GM23248 (cell line): ENCODE results near the gene ATP5F1B. TPM values are rescaled to one million over a fixed set of nuclear protein-coding genes. Genes with fewer than 3 reads are reported as not detected.
A peak's percentile ranks its signal among the peaks of the same experiment; 100 is the strongest.

Experiments used
- DNase-seq: peaks from one replicate; pipeline ENCODE4 v3.0.0-alpha.2; 2015
- H2AFZ ChIP-seq: fragments of 200-600 bp; sonication (generic); 2 replicates; pipeline ENCODE4 v1.6.1; 2016; ENCODE audit warnings: antibody characterized with exemption
- H3F3A ChIP-seq: fragments of 200-600 bp; sonication (generic); 2 replicates; pipeline ENCODE4 v1.6.1; 2016; ENCODE audit warnings: mild to moderate bottlenecking, antibody characterized with exemption, mixed run types; ENCODE audit not compliant: insufficient read depth
- H3K27ac ChIP-seq: fragments of 200-600 bp; sonication (generic); 2 replicates; pipeline ENCODE4 v1.5.1; 2016; ENCODE audit warnings: mild to moderate bottlenecking
- H3K27me3 ChIP-seq: fragments of 200-600 bp; sonication (generic); replicated peaks from 2 replicates; pipeline ENCODE4 v1.6.1; 2016; ENCODE audit warnings: mild to moderate bottlenecking; ENCODE audit not compliant: insufficient read depth
- H3K36me3 ChIP-seq: fragments of 200-600 bp; sonication (generic); 2 replicates; pipeline ENCODE4 v1.6.1; 2016; ENCODE audit warnings: low read depth, mild to moderate bottlenecking
- H3K4me1 ChIP-seq: fragments of 200-600 bp; sonication (generic); 2 replicates; pipeline ENCODE4 v1.6.1; 2016; ENCODE audit warnings: mild to moderate bottlenecking; ENCODE audit not compliant: insufficient read depth
- H3K4me2 ChIP-seq: fragments of 200-600 bp; sonication (generic); one replicate; pipeline ENCODE4 v1.6.1; 2016; ENCODE audit warnings: mild to moderate bottlenecking; ENCODE audit not compliant: unreplicated experiment
- H3K4me3 ChIP-seq: fragments of 200-600 bp; sonication (generic); 2 replicates; pipeline ENCODE4 v1.5.1; 2016; ENCODE audit warnings: mild to moderate bottlenecking
- H3K79me2 ChIP-seq: fragments of 200-600 bp; sonication (generic); 2 replicates; pipeline ENCODE4 v1.6.1; 2016; ENCODE audit warnings: mild to moderate bottlenecking; ENCODE audit not compliant: insufficient read depth
- H3K9ac ChIP-seq: fragments of 200-600 bp; sonication (generic); 2 replicates; pipeline ENCODE4 v1.6.1; 2016; ENCODE audit warnings: mild to moderate bottlenecking
- H3K9me2 ChIP-seq: fragments of 200-600 bp; sonication (generic); 2 replicates; pipeline ENCODE4 v1.6.1; 2016; ENCODE audit warnings: mixed run types, mild to moderate bottlenecking, moderate library complexity; ENCODE audit not compliant: insufficient read depth
- H3K9me3 ChIP-seq: fragments of 200-600 bp; sonication (generic); one replicate; pipeline ENCODE4 v1.6.1; 2017; ENCODE audit warnings: low read depth
- H4K20me1 ChIP-seq: fragments of 200-600 bp; sonication (generic); 2 replicates; pipeline ENCODE4 v1.6.0; 2016; ENCODE audit not compliant: insufficient read depth
- EZH2 ChIP-seq: fragments of 200-600 bp; sonication (generic); IDR thresholded peaks from 2 replicates; pipeline ENCODE4 v1.6.1; 2018; ENCODE audit warnings: antibody characterized with exemption, mild to moderate bottlenecking; ENCODE audit not compliant: insufficient read depth, poor library complexity, severe bottlenecking
- EZH2phosphoT487 ChIP-seq: fragments of 200-600 bp; sonication (generic); IDR thresholded peaks from 2 replicates; pipeline ENCODE4 v1.6.1; 2018; ENCODE audit warnings: antibody characterized with exemption, moderate library complexity, mild to moderate bottlenecking, low read depth; ENCODE audit not compliant: insufficient read depth
- WGBS, 2 experiments: methylation state at CpG; one replicate each; pipeline ENCODE4 v1.1.6; 2015 to 2017; ENCODE audit warnings: low lambda C conversion rate in 2 of 2, low coverage in 1 of 2; ENCODE audit errors: missing lambda C conversion rate in 2 of 2; 5-methylcytosine and 5-hydroxymethylcytosine counted together
- in situ Hi-C: fragments of 300-500 bp; cut with MboI; formaldehyde crosslinking; loops from 2 replicates; pipeline ENCODE4 v1.15.0; 2020
- polyA plus RNA-seq: library from polyadenylated mRNA; unstranded; fragments of >200 nt; fragmentation: Nextera tagmentation; extraction: Ambion mirVana; gene quantifications from 2 replicates; pipeline ENCODE4 v1.2.1, GENCODE V29; 2016
- total RNA-seq: library from RNA; depleted of rRNA; stranded (reverse); fragments of >200 nt; shearing (Covaris generic); gene quantifications from 2 replicates; pipeline ENCODE4 v1.2.3, GENCODE V29; 2014

The ATP5F1B gene
- total and polyA plus RNA-seq, 2 experiments from 2014 or later, result 505 to 826 TPM

GRCh38 chr12:56678852-56679251, 33.1 kb upstream of the ATP5F1B start:
- no peak for TF ChIP-seq EZH2
- no peak for TF ChIP-seq EZH2phosphoT487
- peaks cover 100% of the 10 kb centered on the region for H3K79me2 ChIP-seq
- in situ Hi-C loops, result no loop called here
- H4K20me1 ChIP-seq, result peaks cover 9% of the 10 kb centered on the region; the same call in 1 of the 2 replicates
- no peak overlapping the region for H3K27ac ChIP-seq
- H3F3A ChIP-seq, result peaks cover 8% of the 10 kb centered on the region; the same call in 1 of the 2 replicates
- no peak overlapping the region for H3K4me2 ChIP-seq
- peaks cover 6% of the 10 kb centered on the region; the same call in 1 of the 2 replicates for H3K36me3 ChIP-seq
- no peak for DNase-seq
- no peak overlapping the region for H3K9ac ChIP-seq
- H3K9me2 ChIP-seq, result no peaks in the 10 kb centered on the region
- no peak overlapping the region for H3K4me3 ChIP-seq
- 77 to 79% methylated on average over 2 of the region's 2 CpGs for whole genome bisulfite sequencing, 2 experiments
- no peaks in the 10 kb centered on the region for H3K27me3 ChIP-seq
- no peaks in the 10 kb centered on the region for H3K9me3 ChIP-seq
- H3K4me1 ChIP-seq, result peaks cover 4% of the 10 kb centered on the region; the same call in 1 of the 2 replicates
- H2AFZ ChIP-seq, result no peak overlapping the region

GRCh38 chr12:56677680-56678079, 31.9 kb upstream of the ATP5F1B start:
- no peaks in the 10 kb centered on the region for H3K4me1 ChIP-seq
- no peak overlapping the region for H3K4me3 ChIP-seq
- peaks cover 10% of the 10 kb centered on the region; the same call in 1 of the 2 replicates for H4K20me1 ChIP-seq
- H3K27me3 ChIP-seq, result no peaks in the 10 kb centered on the region
- H3K9ac ChIP-seq, result no peak overlapping the region
- TF ChIP-seq EZH2phosphoT487 (no peak), EZH2 (no peak)
- no peaks in the 10 kb centered on the region for H3K9me2 ChIP-seq
- DNase-seq, result no peak
- 93 to 100% methylated on average over 1 of the region's 1 CpG for WGBS, 2 experiments
- no peak overlapping the region for H3K4me2 ChIP-seq
- H3K79me2 ChIP-seq, result peaks cover 100% of the 10 kb centered on the region
- 0 out of 2 replicates have a peak, but pooled peaks cover 8% of the 10 kb centered on the region for H3F3A ChIP-seq
- no peaks in the 10 kb centered on the region for H3K9me3 ChIP-seq
- in situ Hi-C loops, result no loop called here
- H3K27ac ChIP-seq, result peak overlapping the region; percentile 39; the same call in 1 of the 2 replicates
- H3K36me3 ChIP-seq, result peaks cover 6% of the 10 kb centered on the region; the same call in 1 of the 2 replicates
- no peak overlapping the region for H2AFZ ChIP-seq

GRCh38 chr12:56676851-56677580, 31.2 kb upstream of the ATP5F1B start:
- no peak overlapping the region for H3K4me3 ChIP-seq
- no peaks in the 10 kb centered on the region for H3K9me2 ChIP-seq
- no peaks in the 10 kb centered on the region for H3K27me3 ChIP-seq
- H3K27ac ChIP-seq, result peak overlapping the region; percentile 39; the same call in 1 of the 2 replicates
- DNase-seq, result peak; percentile 33
- no peak overlapping the region for H2AFZ ChIP-seq
- peaks cover 7% of the 10 kb centered on the region for H3K36me3 ChIP-seq
- peaks cover 100% of the 10 kb centered on the region for H3K79me2 ChIP-seq
- no peak overlapping the region for H3K4me2 ChIP-seq
- TF ChIP-seq EZH2, result no peak
- no peak for TF ChIP-seq EZH2phosphoT487
- no peak overlapping the region for H3K9ac ChIP-seq
- no peaks in the 10 kb centered on the region for H3K4me1 ChIP-seq
- no peaks in the 10 kb centered on the region for H3K9me3 ChIP-seq
- H4K20me1 ChIP-seq, result peaks cover 12% of the 10 kb centered on the region; the same call in 1 of the 2 replicates
- H3F3A ChIP-seq, result 0 out of 2 replicates have a peak, but pooled peaks cover 8% of the 10 kb centered on the region
- in situ Hi-C loops, result no loop called here
- 74% methylated on average over 11 of the region's 11 CpGs for WGBS, 2 experiments

- Histone ChIP-seq H3K4me1 (no peaks in the 10 kb centered on the region), H2AFZ (no peak overlapping the region), H3K9me2 (no peaks in the 10 kb centered on the region), H4K20me1 (0 out of 2 replicates have a peak, but pooled peaks cover 9% of the 10 kb centered on the region), H3K36me3 (peaks cover 43% of the 10 kb centered on the region), H3K9ac (no peak overlapping the region), H3F3A (peaks cover 4% of the 10 kb centered on the region; the same call in 1 of the 2 replicates), H3K9me3 (no peaks in the 10 kb centered on the region), H3K27ac (no peak overlapping the region), H3K27me3 (no peaks in the 10 kb centered on the region), H3K4me2 (no peak overlapping the region), H3K4me3 (no peak overlapping the region), H3K79me2 (peaks cover 100% of the 10 kb centered on the region)
- in situ Hi-C loops, result no loop called here
- TF ChIP-seq EZH2 (no peak), EZH2phosphoT487 (no peak)
- 98 to 100% methylated on average over 2 of the region's 2 CpGs for WGBS, 2 experiments
- DNase-seq, result no peak
These were observed 25.8 kb upstream of the ATP5F1B start for GRCh38 chr12:56671608-56672007.
